Right lobe of liver (tissue), 6 donors: ENCODE data around the gene SYTL3. TPM values are rescaled to one million over a fixed set of nuclear protein-coding genes. Genes with fewer than 3 reads are reported as not detected.
"Not testable (repeated sequence)": the region's sequence is repeated elsewhere in the genome, so short reads cannot be mapped to it uniquely, and the experiment has no call there.

Experiments
- ATAC-seq, 4 donors: fragments of 200-7000 bp; cut with Tn5 transposase; one replicate each; pipeline ENCODE4 v1.9.1; 2020; ENCODE audit warnings: mild to moderate bottlenecking in 4 of 4, moderate library complexity in 4 of 4
- DNase-seq, 3 donors: peaks; one replicate each; pipeline ENCODE4 v3.0.0-alpha.2; 2020
- H3K27ac ChIP-seq, 3 donors: fragments of 200-600 bp; one replicate each; pipeline ENCODE4 v1.8.0; 2022
- H3K27me3 ChIP-seq, 2 donors: fragments of 200-600 bp; one replicate each; pipeline ENCODE4 v1.8.0; 2022
- H3K36me3 ChIP-seq, 4 donors: fragments of 200-600 bp; sonication (generic) in 1 of 4; one replicate each; pipeline versions ENCODE4 v1.5.1 to v1.8.0; 2017 to 2022; ENCODE audit warnings: control low read depth in 1 of 4
- H3K4me1 ChIP-seq, 4 donors: fragments of 200-600 bp; sonication (generic) in 1 of 4; one replicate each; pipeline versions ENCODE4 v1.5.1 to v1.8.0; 2017 to 2022; ENCODE audit warnings: control low read depth in 1 of 4
- H3K4me3 ChIP-seq, 3 donors: fragments of 200-600 bp; one replicate each; pipeline ENCODE4 v1.8.0; 2022
- H3K9me3 ChIP-seq, 4 donors: fragments of 200-600 bp; sonication (generic) in 1 of 4; one replicate each; pipeline versions ENCODE4 v1.5.1 to v1.8.0; 2017 to 2022; ENCODE audit warnings: control low read depth in 1 of 4
- POLR2A ChIP-seq: fragments of 450-650 bp; IDR thresholded peaks from one replicate; pipeline ENCODE4 v1.6.1; 2017; ENCODE audit warnings: antibody characterized with exemption, mild to moderate bottlenecking
- WGBS: methylation state at CpG from one replicate; pipeline ENCODE4 v1.1.6; 2018; ENCODE audit warnings: low coverage, low lambda C conversion rate; ENCODE audit not compliant: insufficient coverage; ENCODE audit errors: missing lambda C conversion rate; 5-methylcytosine and 5-hydroxymethylcytosine counted together
- intact Hi-C, 2 donors: fragments of 100-400 bp; cut with DNase I; formaldehyde crosslinking; loops; one replicate each; pipeline versions ENCODE4 v1.11.2 to v1.14.1; 2022
- total RNA-seq, 6 experiments: library from RNA; depleted of rRNA in 2 of 6; stranded (reverse); fragments of >200 nt in 2 of 6; fragmentation: NEBNext Ultra II Directional in 3 of 6; extraction: Animal tissue kit (Norgen Biotek cat#: 25700) in 3 of 6; gene quantifications; one replicate each; pipeline versions ENCODE4 v1.1.0 to v1.2.4, GENCODE V29; 2016 to 2023
- TF ChIP-seq, protein P1 (sequence below), 4 donors: fragments of 200-600 bp in 3 of 4; fragments of 450-650 bp in 1 of 4; IDR thresholded peaks; one replicate each; pipeline versions ENCODE4 v1.5.1 to v1.8.0; 2016 to 2022; ENCODE audit warnings: antibody characterized with exemption in 4 of 4, mild to moderate bottlenecking in 2 of 4
- donor health status: DM: no; HTN: yes; CAD: no.
- donor health status: DM: no; HTN: no; CAD: no.
- donor health status: DM: no; HTN: no; CAD: no.
- donor health status: DM: no; HTN: yes; CAD: no.
- donor health status: DM: no; HTN: yes; CAD: no.

The SYTL3 gene
- total RNA-seq, 6 experiments from 2014 or later = 0.66 to 1.7 (median 1.0) TPM

DNA sequence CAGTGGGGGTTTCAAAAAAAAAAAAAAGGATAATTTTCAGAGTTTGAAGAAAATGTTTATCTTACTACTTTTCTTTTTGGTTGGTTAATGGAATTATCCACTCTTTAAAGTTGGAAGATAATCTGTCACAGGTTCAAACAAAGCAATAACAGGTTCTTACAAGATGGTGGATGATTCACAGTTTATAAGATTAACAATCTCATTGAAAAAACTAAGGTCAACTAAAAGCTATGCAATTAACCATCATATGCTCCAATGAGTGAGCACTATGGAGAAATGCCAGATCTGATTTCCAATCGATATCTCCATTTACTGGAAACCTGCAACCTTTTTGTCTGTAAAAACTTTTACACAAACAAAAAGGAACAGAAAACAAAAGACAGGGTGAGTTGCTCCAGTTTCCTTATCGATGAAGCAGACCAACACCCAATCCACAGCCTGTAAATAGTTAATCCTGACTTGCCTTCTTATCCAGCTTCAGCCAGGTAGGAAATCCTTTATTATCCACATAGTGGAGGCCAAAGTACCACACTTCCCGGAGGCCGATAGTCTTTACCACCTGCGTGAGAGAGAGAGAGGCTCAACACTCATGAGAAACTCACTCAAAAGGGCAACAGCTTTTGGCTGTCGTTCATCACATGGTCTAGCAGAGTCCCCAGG, 136.9 kb downstream of the SYTL3 start:
- no peaks in the 10 kb centered on the region for H3K9me3 ChIP-seq
- intact Hi-C loops = no loop called here
- H3K4me1 ChIP-seq = peaks cover 0 to 34% (median 4%) of the 10 kb centered on the region in 4 donors

DNA sequence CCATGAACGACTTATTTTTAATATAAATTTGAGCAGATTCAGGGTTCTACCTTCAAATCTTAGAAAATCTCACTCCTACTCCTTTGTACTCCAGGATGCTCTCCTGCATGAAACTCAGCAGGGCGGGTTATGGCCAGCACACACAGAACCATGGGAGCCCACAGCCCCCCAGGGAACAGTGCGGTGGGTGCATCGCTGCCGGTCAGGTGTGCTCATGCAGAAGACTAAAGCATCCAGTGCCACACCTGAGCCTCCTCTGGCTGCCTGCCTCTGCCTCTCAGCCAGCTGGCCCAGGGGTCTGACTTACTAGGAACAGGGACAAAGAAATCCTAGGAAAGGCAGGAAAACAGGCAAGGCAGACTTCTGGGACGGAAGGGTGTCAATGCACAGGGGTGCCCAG, 137.5 kb downstream of the SYTL3 start:
- DNase-seq (no peak), ATAC-seq (peak in 1 of 4 donors; percentile 5)
- peaks cover 0 to 27% (median 4%) of the 10 kb centered on the region in 4 donors for H3K4me1 ChIP-seq
- TF ChIP-seq, protein P1, sequence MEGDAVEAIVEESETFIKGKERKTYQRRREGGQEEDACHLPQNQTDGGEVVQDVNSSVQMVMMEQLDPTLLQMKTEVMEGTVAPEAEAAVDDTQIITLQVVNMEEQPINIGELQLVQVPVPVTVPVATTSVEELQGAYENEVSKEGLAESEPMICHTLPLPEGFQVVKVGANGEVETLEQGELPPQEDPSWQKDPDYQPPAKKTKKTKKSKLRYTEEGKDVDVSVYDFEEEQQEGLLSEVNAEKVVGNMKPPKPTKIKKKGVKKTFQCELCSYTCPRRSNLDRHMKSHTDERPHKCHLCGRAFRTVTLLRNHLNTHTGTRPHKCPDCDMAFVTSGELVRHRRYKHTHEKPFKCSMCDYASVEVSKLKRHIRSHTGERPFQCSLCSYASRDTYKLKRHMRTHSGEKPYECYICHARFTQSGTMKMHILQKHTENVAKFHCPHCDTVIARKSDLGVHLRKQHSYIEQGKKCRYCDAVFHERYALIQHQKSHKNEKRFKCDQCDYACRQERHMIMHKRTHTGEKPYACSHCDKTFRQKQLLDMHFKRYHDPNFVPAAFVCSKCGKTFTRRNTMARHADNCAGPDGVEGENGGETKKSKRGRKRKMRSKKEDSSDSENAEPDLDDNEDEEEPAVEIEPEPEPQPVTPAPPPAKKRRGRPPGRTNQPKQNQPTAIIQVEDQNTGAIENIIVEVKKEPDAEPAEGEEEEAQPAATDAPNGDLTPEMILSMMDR (IDR thresholded peaks at IDR 0.05) = no peak
- TF ChIP-seq POLR2A = no peak
- no peaks in the 10 kb centered on the region for H3K27me3 ChIP-seq
- 100% methylated on average over 3 of the region's 6 CpGs for WGBS
- H3K27ac ChIP-seq = peak overlapping the region in 1 of 3 donors; percentile 8
- peaks cover 7 to 61% (median 23%) of the 10 kb centered on the region in 4 donors for H3K36me3 ChIP-seq
- H3K4me3 ChIP-seq = no peak overlapping the region
- intact Hi-C loops = no loop called here
- no peaks in the 10 kb centered on the region for H3K9me3 ChIP-seq

More for the DNA sequence above, 136.9 kb downstream of the SYTL3 start:
- H3K36me3 ChIP-seq = peaks cover 7 to 68% (median 27%) of the 10 kb centered on the region in 4 donors
- DNase-seq (no peak), ATAC-seq (peak in 3 of 4 donors; percentile 34 to 55 (median 52))
- no peak overlapping the region for H3K27ac ChIP-seq
- H3K4me3 ChIP-seq = no peak overlapping the region
- 65% methylated on average over 6 of the region's 6 CpGs for WGBS
- no peaks in the 10 kb centered on the region for H3K27me3 ChIP-seq
- TF ChIP-seq POLR2A = no peak
- TF ChIP-seq, protein P1 (IDR thresholded peaks at IDR 0.05) = no peak

DNA sequence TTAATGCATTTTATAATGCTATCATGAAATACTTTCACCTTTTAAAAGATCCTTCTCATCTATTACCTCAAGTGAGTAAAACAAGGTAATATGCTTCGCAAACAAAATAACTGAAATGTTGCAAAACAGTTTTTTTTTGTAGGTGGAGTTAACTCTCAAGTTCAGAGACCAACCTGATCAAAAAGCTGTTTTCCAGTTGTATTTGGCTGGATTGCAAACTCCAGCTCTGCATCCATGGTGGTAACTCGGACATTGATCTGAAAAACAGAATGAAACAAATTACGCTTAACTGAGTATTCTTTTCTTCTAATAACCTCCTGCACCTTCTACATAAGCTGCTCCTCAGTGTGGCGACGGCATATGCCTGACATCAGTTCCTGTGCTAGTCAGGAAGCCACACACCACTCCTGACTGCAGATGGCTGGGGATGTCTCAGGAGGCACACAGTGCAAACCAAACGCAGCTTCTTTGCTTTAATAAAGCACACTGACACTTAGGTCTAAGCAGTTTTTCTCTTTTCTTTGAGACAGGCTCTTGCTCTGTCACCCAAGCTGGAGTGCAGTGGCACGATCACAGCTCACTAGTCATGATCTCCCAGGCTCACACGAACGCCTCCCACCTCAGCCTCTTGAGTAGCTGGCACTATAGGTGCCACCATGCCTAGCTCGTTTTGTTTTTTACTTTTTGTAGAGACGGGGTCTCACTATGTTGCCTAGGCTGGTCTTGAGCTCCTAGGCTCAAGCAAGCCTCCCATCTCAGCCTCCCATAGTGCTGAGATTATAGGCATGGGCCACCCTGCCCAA, 139.5 kb downstream of the SYTL3 start:
- TF ChIP-seq POLR2A = no peak
- TF ChIP-seq, protein P1 (IDR thresholded peaks at IDR 0.05) = no peak
- ATAC-seq (peak; percentile 24 to 77 (median 69)), DNase-seq (no peak)
- H3K4me1 ChIP-seq = peaks cover 0 to 27% (median 4%) of the 10 kb centered on the region in 4 donors
- 41% methylated on average over 11 of the region's 11 CpGs for WGBS
- H3K36me3 ChIP-seq = peaks cover 0 to 42% (median 12%) of the 10 kb centered on the region in 4 donors
- H3K27me3 ChIP-seq = no peaks in the 10 kb centered on the region
- H3K4me3 ChIP-seq = no peak overlapping the region
- H3K27ac ChIP-seq = peak overlapping the region in 2 of 3 donors; percentile 23 to 50
- no peaks in the 10 kb centered on the region for H3K9me3 ChIP-seq
- intact Hi-C loops = no loop called here

DNA sequence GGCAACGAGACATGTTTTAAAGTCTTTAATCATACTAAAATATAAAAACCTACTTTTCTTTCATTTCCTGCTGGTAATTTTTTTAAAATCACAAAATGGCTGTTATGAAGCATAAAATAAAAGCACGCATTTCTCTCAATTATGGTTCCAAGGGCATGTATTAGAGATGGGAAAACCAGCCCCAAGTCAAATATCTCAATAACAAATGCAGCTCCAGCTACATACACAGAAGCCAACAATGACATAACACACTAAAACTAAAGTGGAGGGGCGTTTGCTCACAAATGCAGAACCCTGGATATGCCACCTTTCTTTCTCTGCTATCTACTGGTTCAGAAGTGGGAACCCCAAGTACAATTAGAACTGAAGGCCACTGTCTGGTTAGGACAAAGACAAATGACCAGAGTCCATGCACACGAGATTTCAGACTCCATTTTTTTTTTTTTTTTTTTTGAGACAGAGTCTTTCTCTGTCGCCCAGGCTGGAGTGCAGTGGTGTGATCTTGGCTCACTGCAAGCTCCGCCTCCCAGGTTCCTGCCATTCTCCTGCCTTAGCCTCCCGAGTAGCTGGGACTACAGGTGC, 141.5 kb downstream of the SYTL3 start:
- DNase-seq = no peak
- H3K4me1 ChIP-seq = peaks cover 0 to 27% (median 4%) of the 10 kb centered on the region in 4 donors
- H3K27me3 ChIP-seq = no peaks in the 10 kb centered on the region
- no peaks in the 10 kb centered on the region for H3K9me3 ChIP-seq
- no peak for TF ChIP-seq POLR2A
- TF ChIP-seq, protein P1 (IDR thresholded peaks at IDR 0.05) = no peak
- 69% methylated on average over 7 of the region's 7 CpGs for WGBS
- ATAC-seq = no peak
- H3K27ac ChIP-seq = no peak overlapping the region
- peaks cover 0 to 23% (median 1%) of the 10 kb centered on the region in 4 donors for H3K36me3 ChIP-seq
- H3K4me3 ChIP-seq = no peak overlapping the region
- intact Hi-C loops = no loop called here

DNA sequence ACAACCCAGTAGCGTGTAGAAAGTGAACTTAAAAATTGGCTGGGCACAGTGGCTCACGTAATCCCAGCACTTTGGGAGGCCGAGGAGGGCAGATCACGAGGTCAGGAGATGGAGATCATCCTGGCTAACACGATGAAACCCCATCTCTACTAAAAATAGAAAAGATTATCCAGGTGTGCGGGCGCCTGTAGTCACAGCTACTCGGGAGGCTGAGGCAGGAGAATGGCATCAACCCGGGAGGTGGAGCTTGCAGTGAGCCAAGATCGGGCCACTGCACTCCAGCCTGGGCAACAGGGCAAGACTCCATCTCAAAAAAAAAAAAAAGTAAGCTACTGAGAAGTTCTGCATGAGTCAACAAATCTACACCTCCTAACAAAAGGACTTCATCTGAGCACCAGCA, 142.7 kb downstream of the SYTL3 start:
- DNase-seq, ATAC-seq, H3K4me3 ChIP-seq, H3K27ac ChIP-seq, H3K9me3 ChIP-seq, intact Hi-C loops, H3K27me3 ChIP-seq: not testable (repeated sequence)
- Histone ChIP-seq H3K4me1 (peaks cover 0 to 31% (median 4%) of the 10 kb centered on the region in 4 donors), H3K36me3 (peaks cover 0 to 12% (median 0%) of the 10 kb centered on the region in 4 donors)
- 71% methylated on average over 5 of the region's 10 CpGs for WGBS
